OCI-LY7 (cell line): ENCODE results near the gene ENOPH1. TPM values are rescaled to one million over a fixed set of nuclear protein-coding genes. Genes with fewer than 3 reads are reported as not detected.
"Not testable (repeated sequence)": the region's sequence is repeated elsewhere in the genome, so short reads cannot be mapped to it uniquely, and the experiment has no call there.

Source experiments
- BruUV-seq: library from RNA; stranded (reverse); fragments of 400-500 nt; replicated peaks from 2 replicates; lab custom pipeline; 2021; lab: Mats Ljungman, UMichigan
- CTCF ChIA-PET: fragments of 300-600 bp; sonication (Branson Sonifier 250); formaldehyde crosslinking; loops from one replicate; lab custom pipeline; 2022; ENCODE audit warnings: antibody characterized with exemption; ENCODE audit not compliant: unreplicated experiment; lab: Charles Lee
- POLR2A ChIA-PET: fragments of 300-600 bp; sonication (Branson Sonifier 250); formaldehyde crosslinking; loops from one replicate; lab custom pipeline; 2022; ENCODE audit warnings: antibody characterized with exemption; lab: Charles Lee
- DNase-seq: peaks from one replicate; pipeline ENCODE4 v3.0.0-alpha.2; 2015; ENCODE audit warnings: low spot score
- H2AFZ ChIP-seq: fragments of 200-600 bp; sonication (generic), shearing (Covaris generic); 2 replicates; pipeline ENCODE4 v1.6.1; 2014; ENCODE audit warnings: mild to moderate bottlenecking, antibody characterized with exemption, low read length, moderate library complexity
- H3K27ac ChIP-seq: fragments of 200-600 bp; sonication (generic); 2 replicates; pipeline ENCODE4 v1.5.1; 2014; ENCODE audit warnings: mixed run types, low read depth, mild to moderate bottlenecking, moderate library complexity, low read length, inconsistent platforms; ENCODE audit not compliant: poor library complexity, severe bottlenecking
- H3K36me3 ChIP-seq: fragments of 200-600 bp; sonication (generic); 2 replicates; pipeline ENCODE4 v1.6.1; 2014; ENCODE audit warnings: mild to moderate bottlenecking, antibody characterized with exemption, low read length, moderate library complexity, mixed read lengths; ENCODE audit not compliant: insufficient read depth
- H3K4me1 ChIP-seq: fragments of 200-600 bp; sonication (generic); 2 replicates; pipeline ENCODE4 v1.5.1; 2014; ENCODE audit warnings: mild to moderate bottlenecking, low read length; ENCODE audit not compliant: insufficient read depth, poor library complexity, severe bottlenecking
- H3K4me2 ChIP-seq: fragments of 200-600 bp; sonication (generic); 2 replicates; pipeline ENCODE4 v1.6.1; 2014; ENCODE audit warnings: mild to moderate bottlenecking, low read length
- H3K4me3 ChIP-seq: fragments of 200-600 bp; sonication (generic); 2 replicates; pipeline ENCODE4 v1.5.1; 2014; ENCODE audit warnings: mild to moderate bottlenecking, low read depth, low read length; ENCODE audit not compliant: poor library complexity, severe bottlenecking
- H3K79me2 ChIP-seq: fragments of 200-600 bp; sonication (generic); 2 replicates; pipeline ENCODE4 v1.6.1; 2016; ENCODE audit warnings: low read depth, mild to moderate bottlenecking, low read length, moderate library complexity, mixed read lengths; ENCODE audit not compliant: insufficient read depth
- H3K9me2 ChIP-seq: fragments of 200-600 bp; sonication (generic); 2 replicates; pipeline ENCODE4 v1.6.1; 2016; ENCODE audit warnings: mild to moderate bottlenecking, low read length, mixed read lengths; ENCODE audit not compliant: insufficient read depth
- H3K9me3 ChIP-seq: fragments of 200-600 bp; sonication (generic); 2 replicates; pipeline ENCODE4 v1.6.1; 2014; ENCODE audit warnings: mild to moderate bottlenecking, mixed run types, low read length, mixed read lengths
- H4K20me1 ChIP-seq: fragments of 200-600 bp; sonication (generic); 2 replicates; pipeline ENCODE4 v1.6.1; 2014; ENCODE audit warnings: mild to moderate bottlenecking, antibody characterized with exemption, low read length, moderate library complexity, mixed read lengths; ENCODE audit not compliant: insufficient read depth
- EZH2phosphoT487 ChIP-seq: fragments of 200-600 bp; sonication (generic); IDR thresholded peaks from 2 replicates; pipeline ENCODE4 v1.6.1; 2018; ENCODE audit warnings: low read depth, borderline replicate concordance, mild to moderate bottlenecking, mixed run types, antibody characterized with exemption, low read length, moderate library complexity, mixed read lengths
- intact Hi-C: fragments of 100-400 bp; cut with micrococcal nuclease; formaldehyde crosslinking; loops from one replicate; pipeline ENCODE4 v1.10.0; 2022; ENCODE audit not compliant: unreplicated experiment
- total RNA-seq, 2 experiments: library from RNA; depleted of rRNA in 1 of 2; stranded (reverse); fragments of >200 nt in 1 of 2; shearing (Covaris generic) in 1 of 2; gene quantifications; 2 replicates each; pipeline ENCODE4 v1.2.3, GENCODE V29; 2014 to 2022
- TF ChIP-seq, protein P1 (sequence below): fragments of 200-600 bp; sonication (generic); conservative IDR thresholded peaks from 2 replicates; pipeline ENCODE4 v1.5.1; 2014; ENCODE audit warnings: mild to moderate bottlenecking, antibody characterized with exemption, low read length, moderate library complexity, mixed read lengths

The ENOPH1 gene
- total RNA-seq, 2 experiments from 2014 or later = 58.7 to 70.2 TPM

DNA sequence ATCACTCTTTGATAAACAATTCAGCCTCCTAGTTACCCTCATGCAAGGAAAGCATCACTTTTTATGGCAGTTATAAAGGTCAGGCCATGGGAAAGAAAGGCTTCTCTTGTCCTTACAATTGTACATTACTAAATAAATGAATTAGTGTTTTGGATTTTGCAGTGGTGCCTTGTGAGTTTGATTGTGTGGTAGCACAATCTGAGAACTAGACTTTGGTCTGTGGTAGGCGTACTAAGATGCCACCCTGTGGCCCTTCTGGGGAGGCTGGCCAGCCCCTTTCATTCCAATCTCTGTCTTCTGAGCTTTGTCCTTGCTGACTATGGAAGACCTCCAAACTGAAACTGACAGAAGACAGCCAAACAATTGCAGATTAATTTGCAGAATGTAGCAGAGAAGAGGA, 42.0 kb upstream of the ENOPH1 start:
- CTCF ChIA-PET = interaction anchor here (0.6 kb wide), 1 partner anchor 114 kb away, joined by 3 read pairs; no protein-coding TSS in a partner anchor
- intact Hi-C loops = no loop called here
- Histone ChIP-seq H3K36me3 (no peaks in the 10 kb centered on the region), H3K4me3 (no peak overlapping the region), H3K27ac (no peak overlapping the region), H3K9me2 (no peaks in the 10 kb centered on the region), H3K9me3 (0 out of 2 replicates have a peak, but pooled peaks cover 3% of the 10 kb centered on the region), H2AFZ (no peak overlapping the region), H3K4me1 (no peaks in the 10 kb centered on the region), H3K4me2 (no peak overlapping the region), H4K20me1 (no peaks in the 10 kb centered on the region), H3K79me2 (no peaks in the 10 kb centered on the region)
- peak; percentile 30 for DNase-seq
- no TSS peak for BruUV-seq
- POLR2A ChIA-PET = interaction anchor here (1.0 kb wide), 1 partner anchor 8 kb away, joined by 3 read pairs; no protein-coding TSS in a partner anchor
- no peak for TF ChIP-seq EZH2phosphoT487
- TF ChIP-seq, protein P1, sequence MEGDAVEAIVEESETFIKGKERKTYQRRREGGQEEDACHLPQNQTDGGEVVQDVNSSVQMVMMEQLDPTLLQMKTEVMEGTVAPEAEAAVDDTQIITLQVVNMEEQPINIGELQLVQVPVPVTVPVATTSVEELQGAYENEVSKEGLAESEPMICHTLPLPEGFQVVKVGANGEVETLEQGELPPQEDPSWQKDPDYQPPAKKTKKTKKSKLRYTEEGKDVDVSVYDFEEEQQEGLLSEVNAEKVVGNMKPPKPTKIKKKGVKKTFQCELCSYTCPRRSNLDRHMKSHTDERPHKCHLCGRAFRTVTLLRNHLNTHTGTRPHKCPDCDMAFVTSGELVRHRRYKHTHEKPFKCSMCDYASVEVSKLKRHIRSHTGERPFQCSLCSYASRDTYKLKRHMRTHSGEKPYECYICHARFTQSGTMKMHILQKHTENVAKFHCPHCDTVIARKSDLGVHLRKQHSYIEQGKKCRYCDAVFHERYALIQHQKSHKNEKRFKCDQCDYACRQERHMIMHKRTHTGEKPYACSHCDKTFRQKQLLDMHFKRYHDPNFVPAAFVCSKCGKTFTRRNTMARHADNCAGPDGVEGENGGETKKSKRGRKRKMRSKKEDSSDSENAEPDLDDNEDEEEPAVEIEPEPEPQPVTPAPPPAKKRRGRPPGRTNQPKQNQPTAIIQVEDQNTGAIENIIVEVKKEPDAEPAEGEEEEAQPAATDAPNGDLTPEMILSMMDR = peak; percentile 61

- H3K4me2 ChIP-seq, BruUV-seq, H3K4me1 ChIP-seq, H3K9me3 ChIP-seq, H3K4me3 ChIP-seq, H3K9me2 ChIP-seq, H3K79me2 ChIP-seq, H4K20me1 ChIP-seq, H2AFZ ChIP-seq, POLR2A ChIA-PET, DNase-seq, H3K36me3 ChIP-seq, intact Hi-C loops, H3K27ac ChIP-seq: not testable (repeated sequence)
- CTCF ChIA-PET = interaction anchor here (1.3 kb wide), 1 partner anchor 25 kb away, joined by 4 read pairs; no protein-coding TSS in a partner anchor
Measured at GRCh38 chr4:82390061-82390460, 40.3 kb upstream of the ENOPH1 start.

DNA sequence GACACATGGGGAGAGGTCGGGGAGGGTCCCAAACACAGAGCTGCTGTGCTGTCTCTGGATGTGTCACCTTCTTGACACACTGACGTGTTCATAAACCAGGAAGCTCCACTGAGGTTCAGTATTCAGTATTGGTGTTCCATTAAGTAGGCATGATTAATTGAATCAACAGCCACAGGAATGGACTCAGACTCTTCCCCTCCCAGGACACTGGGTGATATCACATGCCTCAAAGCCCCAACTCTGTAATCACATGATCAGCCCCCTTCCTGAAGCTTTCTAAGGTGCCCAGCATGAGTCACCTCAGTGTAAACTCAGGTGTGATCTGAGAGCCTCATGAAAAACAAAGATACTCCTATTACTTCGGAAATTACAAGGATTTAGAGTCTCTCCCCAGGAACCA, 35.5 kb upstream of the ENOPH1 start:
- ChIA-PET CTCF (no interaction called here), POLR2A (interaction anchor here (0.5 to 1.4 kb wide), 3 partner anchors 12 to 867 kb away, joined by 3 to 5 read pairs (median 4); no protein-coding TSS in a partner anchor)
- DNase-seq = no peak
- no peaks in the 10 kb centered on the region for H4K20me1 ChIP-seq
- TF ChIP-seq, protein P1 = no peak
- no peak for TF ChIP-seq EZH2phosphoT487
- no peaks in the 10 kb centered on the region for H3K79me2 ChIP-seq
- intact Hi-C loops = no loop called here
- H3K4me2 ChIP-seq = no peak overlapping the region
- no peak overlapping the region for H3K27ac ChIP-seq
- H3K36me3 ChIP-seq = no peaks in the 10 kb centered on the region
- H3K9me2 ChIP-seq = no peaks in the 10 kb centered on the region
- no peaks in the 10 kb centered on the region for H3K4me1 ChIP-seq
- H3K4me3 ChIP-seq = no peak overlapping the region
- BruUV-seq = no TSS peak
- no peak overlapping the region for H2AFZ ChIP-seq
- no peaks in the 10 kb centered on the region for H3K9me3 ChIP-seq
